ENCODE data around the gene MZT1. TPM values are rescaled to one million over a fixed set of nuclear protein-coding genes. Genes with fewer than 3 reads are reported as not detected.

Gene MZT1
- total RNA-seq, 1 experiment from 2014 or later = 38.9 TPM

- peak; percentile 11 for DNase-seq (ENCODE audit: low spot score)
- peaks cover 3% of the 10 kb centered on the region for H3K9me3 ChIP-seq (ENCODE audit: low read depth, low read length, poor library complexity, severe bottlenecking)
- H3K27ac ChIP-seq (ENCODE audit: low read depth, low read length, poor library complexity, severe bottlenecking) = no peak overlapping the region
- ChIA-PET CTCF (interaction anchor here (0.7 kb wide), 1 partner anchor 822 kb away, joined by 6 read pairs; no protein-coding TSS in a partner anchor), POLR2A (ENCODE audit: low non-redundant PET) (no interaction called here)
- H3K4me3 ChIP-seq (ENCODE audit: low read depth, low read length, poor library complexity, severe bottlenecking) = no peak overlapping the region
- H3K27me3 ChIP-seq (replicated peaks; ENCODE audit: insufficient read depth, low read depth, low read length, poor library complexity) = no peaks in the 10 kb centered on the region
- TF ChIP-seq CTCF (conservative IDR thresholded peaks at IDR 0.05; ENCODE audit: low read depth, low read length) (no peak), EZH2 (IDR thresholded peaks at IDR 0.05; ENCODE audit: borderline replicate concordance, low read depth, low read length, poor library complexity, severe bottlenecking) (no peak)
- no peaks in the 10 kb centered on the region for H3K36me3 ChIP-seq (ENCODE audit: insufficient read depth, low read length, poor library complexity, severe bottlenecking)
- H3K4me1 ChIP-seq (ENCODE audit: insufficient read depth, low read length, poor library complexity, severe bottlenecking) = peaks cover 6% of the 10 kb centered on the region
- intact Hi-C loops (cut with micrococcal nuclease; ENCODE audit: unreplicated experiment) = no loop called here
- BruUV-seq (replicated peaks) = no TSS peak
Measured at GRCh38 chr13:72692884-72693514, 34.4 kb downstream of the MZT1 start.

- no peak for TF ChIP-seq EZH2 (IDR thresholded peaks at IDR 0.05; ENCODE audit: borderline replicate concordance, low read depth, low read length, poor library complexity, severe bottlenecking)
- no peak for TF ChIP-seq CTCF (conservative IDR thresholded peaks at IDR 0.05; ENCODE audit: low read depth, low read length)
- Histone ChIP-seq H3K9me3 (ENCODE audit: low read depth, low read length, poor library complexity, severe bottlenecking) (peaks cover 3% of the 10 kb centered on the region), H3K27ac (ENCODE audit: low read depth, low read length, poor library complexity, severe bottlenecking) (no peak overlapping the region), H3K27me3 (replicated peaks; ENCODE audit: insufficient read depth, low read depth, low read length, poor library complexity) (peaks cover 7% of the 10 kb centered on the region), H3K4me3 (ENCODE audit: low read depth, low read length, poor library complexity, severe bottlenecking) (no peak overlapping the region), H3K36me3 (ENCODE audit: insufficient read depth, low read length, poor library complexity, severe bottlenecking) (no peaks in the 10 kb centered on the region), H3K4me1 (ENCODE audit: insufficient read depth, low read length, poor library complexity, severe bottlenecking) (peaks cover 2% of the 10 kb centered on the region)
- no TSS peak for BruUV-seq (replicated peaks)
- no peak for DNase-seq (ENCODE audit: low spot score)
- intact Hi-C loops (cut with micrococcal nuclease; ENCODE audit: unreplicated experiment) = no loop called here
- POLR2A ChIA-PET (ENCODE audit: low non-redundant PET) = no interaction called here
- CTCF ChIA-PET = no interaction called here
Measured at GRCh38 chr13:72689181-72689696, 38.2 kb downstream of the MZT1 start.

GRCh38 chr13:72686766-72687165 lies 40.7 kb downstream of the MZT1 start:
- POLR2A ChIA-PET (ENCODE audit: low non-redundant PET) = no interaction called here
- intact Hi-C loops (cut with micrococcal nuclease; ENCODE audit: unreplicated experiment) = no loop called here
- no TSS peak for BruUV-seq (replicated peaks)
- Histone ChIP-seq H3K27me3 (replicated peaks; ENCODE audit: insufficient read depth, low read depth, low read length, poor library complexity) (peaks cover 22% of the 10 kb centered on the region), H3K27ac (ENCODE audit: low read depth, low read length, poor library complexity, severe bottlenecking) (no peak overlapping the region), H3K4me3 (ENCODE audit: low read depth, low read length, poor library complexity, severe bottlenecking) (no peak overlapping the region), H3K4me1 (ENCODE audit: insufficient read depth, low read length, poor library complexity, severe bottlenecking) (no peaks in the 10 kb centered on the region), H3K9me3 (ENCODE audit: low read depth, low read length, poor library complexity, severe bottlenecking) (no peaks in the 10 kb centered on the region), H3K36me3 (ENCODE audit: insufficient read depth, low read length, poor library complexity, severe bottlenecking) (no peaks in the 10 kb centered on the region)
- DNase-seq (ENCODE audit: low spot score) = no peak
- CTCF ChIA-PET = no interaction called here
- TF ChIP-seq EZH2 (IDR thresholded peaks at IDR 0.05; ENCODE audit: borderline replicate concordance, low read depth, low read length, poor library complexity, severe bottlenecking) (no peak), CTCF (conservative IDR thresholded peaks at IDR 0.05; ENCODE audit: low read depth, low read length) (no peak)

Measured in A673 (cell line).